HCT116 (cell line): Measurements from ENCODE around the gene GPR15.

Experiments
- ATF3 ChIP-seq: IDR thresholded peaks from 2 replicates; pipeline ENCODE4 v1.6.1; 2012
- CEBPB ChIP-seq: IDR thresholded peaks from 2 replicates; pipeline ENCODE4 v1.6.1; 2012; ENCODE audit warnings: low read depth
- CTCF ChIP-seq, 3 experiments: fragments of 200-600 bp in 1 of 3; sonication (generic) in 1 of 3; IDR thresholded peaks in 2 of 3; conservative IDR thresholded peaks in 1 of 3; 2 replicates each; pipeline ENCODE4 v1.5.1; 2012 to 2017; ENCODE audit warnings: low read depth in 2 of 3, low read length in 2 of 3, antibody characterized with exemption in 1 of 3, borderline replicate concordance in 1 of 3, control low read depth in 1 of 3, mild to moderate bottlenecking in 1 of 3, mixed read lengths in 1 of 3, mixed run types in 1 of 3, moderate library complexity in 1 of 3; ENCODE audit not compliant: insufficient read depth in 1 of 3
- EGR1 ChIP-seq: IDR thresholded peaks from 2 replicates; pipeline ENCODE4 v1.6.1; 2012; ENCODE audit warnings: low read depth
- EZH2 ChIP-seq: fragments of 200-600 bp; sonication (generic); IDR thresholded peaks from 2 replicates; pipeline ENCODE4 v1.6.1; 2017; ENCODE audit warnings: antibody characterized with exemption, mixed run types
- POLR2A ChIP-seq: IDR thresholded peaks from 2 replicates; pipeline ENCODE4 v1.7.0; 2011; ENCODE audit warnings: borderline replicate concordance; ENCODE audit not compliant: insufficient read depth, insufficient read length; ENCODE audit errors: extremely low read depth
- POLR2AphosphoS5 ChIP-seq: IDR thresholded peaks from 2 replicates; pipeline ENCODE4 v1.6.1; 2011; ENCODE audit warnings: mild to moderate bottlenecking, low read depth, low read length, moderate library complexity
- SIN3A ChIP-seq: IDR thresholded peaks from 2 replicates; pipeline ENCODE4 v1.6.1; 2012; ENCODE audit warnings: low read depth
- SP1 ChIP-seq: IDR thresholded peaks from 2 replicates; pipeline ENCODE4 v1.6.1; 2012; ENCODE audit warnings: low read depth
- SRF ChIP-seq: IDR thresholded peaks from 2 replicates; pipeline ENCODE4 v1.6.1; 2012; ENCODE audit warnings: low read depth
- ZFX ChIP-seq: fragments of 450-650 bp; IDR thresholded peaks from 2 replicates; pipeline ENCODE4 v1.6.1; 2017
- ZNF274 ChIP-seq: fragments of 200-500 bp; sonication (Bioruptor generic); IDR thresholded peaks from 2 replicates; pipeline ENCODE4 v1.6.1; 2014; ENCODE audit warnings: mild to moderate bottlenecking, low read depth, low read length, inconsistent platforms
- TF ChIP-seq, protein P1 (sequence below): IDR thresholded peaks from 2 replicates; pipeline ENCODE4 v1.6.1; 2012
- TF ChIP-seq, protein P2 (sequence below): IDR thresholded peaks from 2 replicates; pipeline ENCODE4 v1.6.1; 2012; ENCODE audit warnings: low read depth

DNA sequence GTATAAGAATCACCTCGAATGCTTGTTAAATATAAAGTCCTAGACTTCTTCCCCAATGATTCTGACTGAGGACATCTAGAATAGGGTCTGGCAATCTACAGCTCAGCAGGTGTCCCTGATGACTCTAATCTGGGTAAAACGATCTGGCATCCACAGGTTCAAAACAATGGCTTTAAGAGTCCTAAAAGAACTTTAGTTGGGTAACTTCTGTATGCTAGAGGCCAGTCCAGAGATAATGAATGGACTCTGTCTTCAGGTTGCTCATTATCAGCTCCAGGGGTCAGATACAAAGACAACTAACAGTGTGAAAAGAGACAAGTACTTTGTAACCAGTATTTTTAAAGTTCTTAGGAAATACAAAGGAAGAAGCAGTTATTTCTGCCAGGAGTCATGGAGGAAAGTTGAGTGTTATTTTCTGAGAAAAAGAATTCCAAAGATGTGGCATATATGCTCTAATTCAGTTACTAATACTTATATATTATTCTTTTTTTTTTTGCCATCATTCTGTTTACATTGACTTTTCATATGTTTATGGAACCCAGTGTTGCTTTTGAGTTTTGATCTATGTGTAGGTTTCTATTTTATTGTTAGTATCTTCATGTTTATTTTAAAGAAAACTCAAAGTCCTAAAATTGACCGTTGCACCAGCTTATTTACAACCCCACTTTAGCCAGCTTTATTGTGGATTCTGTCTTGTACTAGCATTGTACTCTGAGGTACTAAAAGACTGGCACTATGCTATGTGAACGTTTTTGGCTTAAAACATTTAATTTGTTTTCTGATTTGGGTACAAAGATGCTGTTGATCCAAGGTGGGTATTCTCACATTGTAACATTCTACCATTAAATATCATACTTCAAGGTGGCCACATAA lies 3.1 kb upstream of the GPR15 start:
- TF ChIP-seq, protein P1, sequence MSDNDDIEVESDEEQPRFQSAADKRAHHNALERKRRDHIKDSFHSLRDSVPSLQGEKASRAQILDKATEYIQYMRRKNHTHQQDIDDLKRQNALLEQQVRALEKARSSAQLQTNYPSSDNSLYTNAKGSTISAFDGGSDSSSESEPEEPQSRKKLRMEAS: no peak
- no peak for TF ChIP-seq SP1
- no peak for TF ChIP-seq CTCF (IDR thresholded peaks at IDR 0.05 in 2 of 3, conservative IDR thresholded peaks at IDR 0.05 in 1 of 3; ENCODE audit: borderline replicate concordance in 1 of 3, insufficient read depth in 1 of 3, low read depth in 2 of 3, low read length in 2 of 3)
- no peak for TF ChIP-seq ATF3
- TF ChIP-seq, protein P2, sequence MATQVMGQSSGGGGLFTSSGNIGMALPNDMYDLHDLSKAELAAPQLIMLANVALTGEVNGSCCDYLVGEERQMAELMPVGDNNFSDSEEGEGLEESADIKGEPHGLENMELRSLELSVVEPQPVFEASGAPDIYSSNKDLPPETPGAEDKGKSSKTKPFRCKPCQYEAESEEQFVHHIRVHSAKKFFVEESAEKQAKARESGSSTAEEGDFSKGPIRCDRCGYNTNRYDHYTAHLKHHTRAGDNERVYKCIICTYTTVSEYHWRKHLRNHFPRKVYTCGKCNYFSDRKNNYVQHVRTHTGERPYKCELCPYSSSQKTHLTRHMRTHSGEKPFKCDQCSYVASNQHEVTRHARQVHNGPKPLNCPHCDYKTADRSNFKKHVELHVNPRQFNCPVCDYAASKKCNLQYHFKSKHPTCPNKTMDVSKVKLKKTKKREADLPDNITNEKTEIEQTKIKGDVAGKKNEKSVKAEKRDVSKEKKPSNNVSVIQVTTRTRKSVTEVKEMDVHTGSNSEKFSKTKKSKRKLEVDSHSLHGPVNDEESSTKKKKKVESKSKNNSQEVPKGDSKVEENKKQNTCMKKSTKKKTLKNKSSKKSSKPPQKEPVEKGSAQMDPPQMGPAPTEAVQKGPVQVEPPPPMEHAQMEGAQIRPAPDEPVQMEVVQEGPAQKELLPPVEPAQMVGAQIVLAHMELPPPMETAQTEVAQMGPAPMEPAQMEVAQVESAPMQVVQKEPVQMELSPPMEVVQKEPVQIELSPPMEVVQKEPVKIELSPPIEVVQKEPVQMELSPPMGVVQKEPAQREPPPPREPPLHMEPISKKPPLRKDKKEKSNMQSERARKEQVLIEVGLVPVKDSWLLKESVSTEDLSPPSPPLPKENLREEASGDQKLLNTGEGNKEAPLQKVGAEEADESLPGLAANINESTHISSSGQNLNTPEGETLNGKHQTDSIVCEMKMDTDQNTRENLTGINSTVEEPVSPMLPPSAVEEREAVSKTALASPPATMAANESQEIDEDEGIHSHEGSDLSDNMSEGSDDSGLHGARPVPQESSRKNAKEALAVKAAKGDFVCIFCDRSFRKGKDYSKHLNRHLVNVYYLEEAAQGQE: no peak
- no peak for TF ChIP-seq POLR2A
- no peak for TF ChIP-seq ZFX
- TF ChIP-seq SRF: no peak
- no peak for TF ChIP-seq EZH2
- no peak for TF ChIP-seq POLR2AphosphoS5
- TF ChIP-seq SIN3A: no peak
- no peak for TF ChIP-seq ZNF274
- TF ChIP-seq EGR1: no peak
- TF ChIP-seq CEBPB: no peak
